Body of pancreas (tissue), 4 donors: ENCODE measurements around the gene HNRNPAB. TPM values are rescaled to one million over a fixed set of nuclear protein-coding genes. Genes with fewer than 3 reads are reported as not detected.

ENCODE experiments used
- ATAC-seq: fragments of 150-250 bp; one replicate; pipeline ENCODE4 v1.9.1; 2016
- DNase-seq, 4 donors: peaks; one replicate each; pipeline ENCODE4 v3.0.0-alpha.2; 2019
- H3K27ac ChIP-seq, 4 donors: fragments of 200-600 bp; sonication (generic); 1 replicate in 3 of 4; 2 replicates in 1 of 4; pipeline versions ENCODE4 v1.5.1 to v1.6.1; 2016 to 2019; ENCODE audit warnings: mild to moderate bottlenecking in 1 of 4, mixed read lengths in 1 of 4, moderate library complexity in 1 of 4
- H3K27me3 ChIP-seq, 2 donors: fragments of 200-600 bp; sonication (generic); one replicate each; pipeline ENCODE4 v1.6.0; 2016; ENCODE audit warnings: mild to moderate bottlenecking in 1 of 2
- H3K36me3 ChIP-seq, 2 donors: fragments of 200-600 bp; sonication (generic); replicated peaks in 1 of 2; 2 replicates each; pipeline ENCODE4 v1.5.1; 2016; ENCODE audit warnings: low read depth in 2 of 2; ENCODE audit not compliant: insufficient read depth in 1 of 2
- H3K4me1 ChIP-seq: fragments of 200-600 bp; sonication (generic); one replicate; pipeline ENCODE4 v1.6.0; 2016
- H3K4me3 ChIP-seq, 2 donors: fragments of 200-600 bp; sonication (generic); 1 replicate in 1 of 2; 2 replicates in 1 of 2; pipeline ENCODE4 v1.5.1; 2016 to 2019
- H3K9me3 ChIP-seq, 3 donors: fragments of 200-600 bp; sonication (generic); 1 replicate in 2 of 3; 2 replicates in 1 of 3; pipeline ENCODE4 v1.5.1; 2016
- CTCF ChIP-seq, 7 experiments: fragments of 450-650 bp in 4 of 7; fragments of 200-600 bp in 3 of 7; sonication (generic) in 3 of 7; IDR thresholded peaks; one replicate each; pipeline ENCODE4 v1.5.1; 2016 to 2019; ENCODE audit warnings: antibody characterized with exemption in 7 of 7
- POLR2A ChIP-seq, 3 donors: fragments of 450-650 bp; IDR thresholded peaks; one replicate each; pipeline ENCODE4 v1.6.1; 2016; ENCODE audit warnings: antibody characterized with exemption in 3 of 3, mild to moderate bottlenecking in 2 of 3
- WGBS, 2 donors: methylation state at CpG; one replicate each; pipeline ENCODE4 v1.1.5; 2017; 5-methylcytosine and 5-hydroxymethylcytosine counted together
- intact Hi-C: fragments of 100-400 bp; cut with DNase I; formaldehyde crosslinking; loops from one replicate; pipeline ENCODE4 v1.15.1; 2023
- total RNA-seq, 2 donors: library from RNA; depleted of rRNA; stranded (reverse); fragments of >200 nt; gene quantifications; one replicate each; pipeline ENCODE4 v1.1.0, GENCODE V29; 2016

Gene HNRNPAB
- 10 to 100 TPM; 42.0 to 73.8 TPM for total RNA-seq

- 1% methylated on average over 13 to 91 of the region's 96 CpGs for WGBS, 2 donors
- intact Hi-C loops: loop anchor here (10.0 kb wide), 1 partner anchor 80 kb away; no protein-coding TSS in a partner anchor
- Histone ChIP-seq H3K4me3 (peak within 1 kb of the TSS; percentile 26 to 76), H3K27me3 (no peaks in the 10 kb centered on the region), H3K27ac (peak within 1 kb of the TSS; percentile 81 to 95 (median 88)), H3K36me3 (peaks cover 0 to 10% of the 10 kb centered on the region in 2 donors), H3K9me3 (no peaks in the 10 kb centered on the region), H3K4me1 (peaks cover 27% of the 10 kb centered on the region)
- ATAC-seq (peak; percentile 95), DNase-seq (peak; percentile 96 to 97 (median 96))
- peak; percentile 100 for TF ChIP-seq POLR2A (IDR thresholded peaks at IDR 0.05)
- TF ChIP-seq CTCF (IDR thresholded peaks at IDR 0.05): no peak
Observed at GRCh38 chr5:178204182-178204934, at the start of gene HNRNPAB. HNRNPAB (plus strand) TSS chr5:178204533; CDS start chr5:178204838, 305 bp downstream.

- intact Hi-C loops: no loop called here
- TF ChIP-seq POLR2A (IDR thresholded peaks at IDR 0.05): no peak
- TF ChIP-seq CTCF (IDR thresholded peaks at IDR 0.05): no peak
- Histone ChIP-seq H3K4me1 (peaks cover 29% of the 10 kb centered on the region), H3K27me3 (no peaks in the 10 kb centered on the region), H3K36me3 (peaks cover 0 to under 1% of the 10 kb centered on the region in 2 donors), H3K4me3 (no peak overlapping the region), H3K9me3 (no peaks in the 10 kb centered on the region), H3K27ac (no peak overlapping the region)
- DNase-seq (no peak), ATAC-seq (no peak)
- WGBS, 2 donors: 75 to 89% methylated on average over 8 of the region's 8 CpGs
Observed at GRCh38 chr5:178155065-178155464, 49.3 kb upstream of the HNRNPAB start.

GRCh38 chr5:178160176-178160575, 44.2 kb upstream of the HNRNPAB start:
- intact Hi-C loops: loop anchor here (5.0 kb wide), 1 partner anchor 83 kb away; no protein-coding TSS in a partner anchor

GRCh38 chr5:178162481-178162880, 41.9 kb upstream of the HNRNPAB start:
- Histone ChIP-seq H3K27me3 (peaks cover 0 to 15% of the 10 kb centered on the region in 2 donors), H3K27ac (no peak overlapping the region), H3K9me3 (no peaks in the 10 kb centered on the region), H3K36me3 (no peaks in the 10 kb centered on the region), H3K4me1 (peaks cover 7% of the 10 kb centered on the region), H3K4me3 (no peak overlapping the region)
- TF ChIP-seq POLR2A (IDR thresholded peaks at IDR 0.05): no peak
- TF ChIP-seq CTCF (IDR thresholded peaks at IDR 0.05): no peak
- WGBS, 2 donors: 57 to 70% methylated on average over 5 to 9 of the region's 9 CpGs
- intact Hi-C loops: loop anchor here (5.0 kb wide), 1 partner anchor 85 kb away; no protein-coding TSS in a partner anchor
- ATAC-seq (no peak), DNase-seq (no peak)

More at GRCh38 chr5:178160176-178160575, 44.2 kb upstream of the HNRNPAB start:
- H3K27me3 ChIP-seq: peaks cover 0 to 7% of the 10 kb centered on the region in 2 donors
- no peak for ATAC-seq
- H3K36me3 ChIP-seq: no peaks in the 10 kb centered on the region
- H3K4me3 ChIP-seq: no peak overlapping the region
- no peaks in the 10 kb centered on the region for H3K9me3 ChIP-seq
- no peak for DNase-seq
- no peak for TF ChIP-seq POLR2A (IDR thresholded peaks at IDR 0.05)
- no peak overlapping the region for H3K27ac ChIP-seq
- peaks cover 7% of the 10 kb centered on the region for H3K4me1 ChIP-seq
- 74 to 81% methylated on average over 5 of the region's 5 CpGs for WGBS, 2 donors
